Caco-2 (cell line): ENCODE measurements around the gene ORC6. TPM values are rescaled to one million over a fixed set of nuclear protein-coding genes. Genes with fewer than 3 reads are reported as not detected.

Experiments used
- BruUV-seq: library from RNA; stranded (reverse); fragments of 400-500 nt; replicated peaks from 2 replicates; lab custom pipeline; 2021; lab: Mats Ljungman, UMichigan
- CTCF ChIA-PET: fragments of 300-600 bp; sonication (Branson Sonifier 250); formaldehyde crosslinking; loops from one replicate; lab custom pipeline; 2022; ENCODE audit warnings: antibody characterized with exemption; lab: Charles Lee
- POLR2A ChIA-PET: fragments of 300-600 bp; sonication (Branson Sonifier 250); formaldehyde crosslinking; loops from one replicate; lab custom pipeline; 2022; ENCODE audit warnings: antibody characterized with exemption; lab: Charles Lee
- DNase-seq, 2 experiments: peaks; one replicate each; pipeline versions ENCODE4 v3.0.0 to v3.0.0-alpha.2; 2020 to 2022
- H3K27me3 ChIP-seq: replicated peaks from 2 replicates; pipeline ENCODE4 v1.6.0; 2011; ENCODE audit warnings: low read length; ENCODE audit not compliant: control insufficient read depth, insufficient read depth
- H3K36me3 ChIP-seq: 2 replicates; pipeline ENCODE4 v1.5.1; 2011; ENCODE audit warnings: low read length; ENCODE audit not compliant: control insufficient read depth, insufficient read depth
- H3K4me1 ChIP-seq: fragments of 250-450 bp; sonication (Bioruptor Pico); 2 replicates; pipeline ENCODE4 v1.5.1; 2020; ENCODE audit warnings: mild to moderate bottlenecking
- H3K4me3 ChIP-seq: 2 replicates; pipeline ENCODE4 v1.5.1; 2011; ENCODE audit warnings: low read depth, mild to moderate bottlenecking, control low read depth, low read length
- H3K9me3 ChIP-seq: fragments of 250-450 bp; sonication (Bioruptor Pico); 2 replicates; pipeline ENCODE4 v1.5.1; 2020; ENCODE audit warnings: mild to moderate bottlenecking, moderate library complexity
- H3K27ac Mint-ChIP-seq: one replicate; pipeline ENCODE4 v1.8.0; 2022; ENCODE audit warnings: mixed read lengths; ENCODE audit not compliant: unreplicated experiment
- H3K27me3 Mint-ChIP-seq: one replicate; pipeline ENCODE4 v1.8.0; 2022; ENCODE audit warnings: mixed read lengths; ENCODE audit not compliant: insufficient read depth, unreplicated experiment
- H3K36me3 Mint-ChIP-seq: one replicate; pipeline ENCODE4 v1.8.0; 2022; ENCODE audit warnings: mild to moderate bottlenecking, mixed read lengths; ENCODE audit not compliant: insufficient read depth, unreplicated experiment
- H3K4me1 Mint-ChIP-seq: one replicate; pipeline ENCODE4 v1.8.0; 2022; ENCODE audit warnings: low read depth, mixed read lengths; ENCODE audit not compliant: unreplicated experiment
- H3K4me3 Mint-ChIP-seq: one replicate; pipeline ENCODE4 v1.8.0; 2022; ENCODE audit warnings: mild to moderate bottlenecking, moderate library complexity, mixed read lengths; ENCODE audit not compliant: unreplicated experiment
- H3K9me3 Mint-ChIP-seq: one replicate; pipeline ENCODE4 v1.8.0; 2022; ENCODE audit warnings: mixed read lengths; ENCODE audit not compliant: unreplicated experiment
- intact Hi-C: fragments of 100-400 bp; cut with micrococcal nuclease; formaldehyde crosslinking; loops from one replicate; pipeline ENCODE4 v1.10.0; 2022; ENCODE audit not compliant: unreplicated experiment
- total RNA-seq: library from RNA; stranded (reverse); gene quantifications from 2 replicates; pipeline ENCODE4 v1.2.3, GENCODE V29; 2022
- TF ChIP-seq, protein P1 (sequence below), 2 experiments: fragments of 200-600 bp in 1 of 2; IDR thresholded peaks; 1 replicate in 1 of 2; 2 replicates in 1 of 2; pipeline versions ENCODE4 v1.5.1 to v1.8.0; 2011 to 2022; ENCODE audit warnings: antibody characterized with exemption in 1 of 2, control low read depth in 1 of 2, inconsistent platforms in 1 of 2, low read depth in 1 of 2, low read length in 1 of 2, mild to moderate bottlenecking in 1 of 2, moderate library complexity in 1 of 2; ENCODE audit not compliant: insufficient read depth in 1 of 2, severe bottlenecking in 1 of 2, unreplicated experiment in 1 of 2

ORC6 gene
- total RNA-seq, 1 experiment from 2014 or later = 56.3 TPM

DNA sequence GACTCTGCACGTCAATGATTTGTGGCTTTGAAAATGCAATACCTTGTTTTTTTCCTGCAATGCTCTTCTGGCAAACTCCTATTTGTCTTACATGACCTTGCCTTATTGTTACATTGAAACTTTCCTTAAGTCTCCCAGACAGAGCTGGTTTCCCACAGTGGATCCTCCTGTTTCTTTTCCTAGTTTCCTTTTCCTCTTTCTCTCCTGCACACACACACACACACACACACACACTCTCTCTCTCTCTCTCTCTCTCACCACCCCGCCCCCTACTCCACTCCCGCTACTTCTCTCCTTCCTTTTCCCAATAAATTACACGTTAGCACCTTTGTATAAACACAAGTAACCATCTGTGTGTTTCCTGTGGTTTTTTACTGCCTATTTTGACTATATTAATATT lies 2.3 kb downstream of the ORC6 start:
- Histone ChIP-seq H3K27me3 (no peaks in the 10 kb centered on the region), H3K4me1 (peaks cover 19% of the 10 kb centered on the region), H3K4me3 (no peak overlapping the region), H3K36me3 (no peaks in the 10 kb centered on the region), H3K9me3 (no peaks in the 10 kb centered on the region)
- intact Hi-C loops = no loop called here
- H3K4me3 Mint-ChIP-seq = no peak overlapping the region
- peaks cover 50% of the 10 kb centered on the region for H3K36me3 Mint-ChIP-seq
- BruUV-seq = no TSS peak
- no peak for DNase-seq
- H3K27ac Mint-ChIP-seq = no peak overlapping the region
- CTCF ChIA-PET = interaction anchor here (2.0 kb wide), 1 partner anchor 18 kb away, joined by 11 read pairs; no protein-coding TSS in a partner anchor
- H3K27me3 Mint-ChIP-seq = no peaks in the 10 kb centered on the region
- H3K4me1 Mint-ChIP-seq = peaks cover 20% of the 10 kb centered on the region
- TF ChIP-seq, protein P1, sequence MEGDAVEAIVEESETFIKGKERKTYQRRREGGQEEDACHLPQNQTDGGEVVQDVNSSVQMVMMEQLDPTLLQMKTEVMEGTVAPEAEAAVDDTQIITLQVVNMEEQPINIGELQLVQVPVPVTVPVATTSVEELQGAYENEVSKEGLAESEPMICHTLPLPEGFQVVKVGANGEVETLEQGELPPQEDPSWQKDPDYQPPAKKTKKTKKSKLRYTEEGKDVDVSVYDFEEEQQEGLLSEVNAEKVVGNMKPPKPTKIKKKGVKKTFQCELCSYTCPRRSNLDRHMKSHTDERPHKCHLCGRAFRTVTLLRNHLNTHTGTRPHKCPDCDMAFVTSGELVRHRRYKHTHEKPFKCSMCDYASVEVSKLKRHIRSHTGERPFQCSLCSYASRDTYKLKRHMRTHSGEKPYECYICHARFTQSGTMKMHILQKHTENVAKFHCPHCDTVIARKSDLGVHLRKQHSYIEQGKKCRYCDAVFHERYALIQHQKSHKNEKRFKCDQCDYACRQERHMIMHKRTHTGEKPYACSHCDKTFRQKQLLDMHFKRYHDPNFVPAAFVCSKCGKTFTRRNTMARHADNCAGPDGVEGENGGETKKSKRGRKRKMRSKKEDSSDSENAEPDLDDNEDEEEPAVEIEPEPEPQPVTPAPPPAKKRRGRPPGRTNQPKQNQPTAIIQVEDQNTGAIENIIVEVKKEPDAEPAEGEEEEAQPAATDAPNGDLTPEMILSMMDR (IDR thresholded peaks at IDR 0.05; ENCODE audit: insufficient read depth in 1 of 2, low read depth in 1 of 2, low read length in 1 of 2, severe bottlenecking in 1 of 2, unreplicated experiment in 1 of 2) = no peak
- POLR2A ChIA-PET = no interaction called here
- no peaks in the 10 kb centered on the region for H3K9me3 Mint-ChIP-seq

DNA sequence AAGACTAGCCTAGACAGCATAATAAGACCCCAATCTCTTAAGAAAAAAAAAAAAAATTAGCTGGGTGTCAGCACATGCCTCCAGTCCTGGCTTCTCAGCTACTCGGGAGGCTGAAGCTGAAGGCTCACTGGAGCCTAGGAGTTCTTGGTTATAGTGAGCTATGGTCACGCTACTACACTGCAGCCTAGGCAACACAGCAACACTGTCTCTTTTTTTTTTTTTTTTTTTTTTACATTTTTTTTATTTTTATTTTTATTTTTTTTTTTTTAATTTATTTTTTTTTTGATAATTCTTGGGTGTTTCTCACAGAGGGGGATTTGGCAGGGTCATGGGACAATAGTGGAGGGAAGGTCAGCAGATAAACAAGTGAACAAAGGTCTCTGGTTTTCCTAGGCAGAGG lies 4.1 kb downstream of the ORC6 start:
- no peaks in the 10 kb centered on the region for H3K9me3 Mint-ChIP-seq
- H3K27me3 ChIP-seq = no peaks in the 10 kb centered on the region
- H3K27ac Mint-ChIP-seq = no peak overlapping the region
- TF ChIP-seq, protein P1 (IDR thresholded peaks at IDR 0.05; ENCODE audit: insufficient read depth in 1 of 2, low read depth in 1 of 2, low read length in 1 of 2, severe bottlenecking in 1 of 2, unreplicated experiment in 1 of 2) = no peak
- no peak overlapping the region for H3K4me3 ChIP-seq
- H3K4me1 ChIP-seq = peaks cover 11% of the 10 kb centered on the region; the same call in 1 of the 2 replicates
- no peaks in the 10 kb centered on the region for H3K27me3 Mint-ChIP-seq
- intact Hi-C loops = no loop called here
- H3K4me3 Mint-ChIP-seq = no peak overlapping the region
- POLR2A ChIA-PET = no interaction called here
- CTCF ChIA-PET = no interaction called here
- H3K36me3 ChIP-seq = no peaks in the 10 kb centered on the region
- peaks cover 51% of the 10 kb centered on the region for H3K36me3 Mint-ChIP-seq
- no peaks in the 10 kb centered on the region for H3K9me3 ChIP-seq
- H3K4me1 Mint-ChIP-seq = peaks cover 10% of the 10 kb centered on the region
- DNase-seq = no peak
- BruUV-seq = no TSS peak

DNA sequence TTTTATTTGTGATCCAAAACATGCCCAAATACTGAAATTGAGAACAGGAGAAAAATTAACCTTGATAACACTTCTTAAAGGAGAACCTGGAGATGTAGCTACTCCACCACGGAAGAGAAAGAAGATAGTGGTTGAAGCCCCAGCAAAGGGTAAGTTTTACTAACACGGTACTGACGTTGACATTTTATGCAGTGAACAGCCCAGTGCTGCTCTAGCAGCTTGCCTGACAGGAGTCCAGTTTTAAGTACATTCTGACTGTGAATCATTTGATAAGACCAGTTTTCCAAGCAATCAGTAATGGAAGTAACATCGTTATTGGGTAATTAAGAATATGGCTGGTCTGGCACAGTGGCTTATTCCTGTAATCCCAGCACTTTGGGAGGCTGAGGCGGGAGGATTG lies 6.5 kb downstream of the ORC6 start:
- POLR2A ChIA-PET = no interaction called here
- no peaks in the 10 kb centered on the region for H3K36me3 ChIP-seq
- Mint-ChIP-seq H3K27me3 (no peaks in the 10 kb centered on the region), H3K9me3 (no peaks in the 10 kb centered on the region), H3K27ac (no peak overlapping the region), H3K4me3 (no peak overlapping the region), H3K36me3 (peaks cover 51% of the 10 kb centered on the region), H3K4me1 (peaks cover 10% of the 10 kb centered on the region)
- no peak overlapping the region for H3K4me3 ChIP-seq
- no peak for DNase-seq
- CTCF ChIA-PET = no interaction called here
- no TSS peak for BruUV-seq
- intact Hi-C loops = no loop called here
- no peaks in the 10 kb centered on the region for H3K27me3 ChIP-seq
- H3K9me3 ChIP-seq = no peaks in the 10 kb centered on the region
- TF ChIP-seq, protein P1 (IDR thresholded peaks at IDR 0.05; ENCODE audit: insufficient read depth in 1 of 2, low read depth in 1 of 2, low read length in 1 of 2, severe bottlenecking in 1 of 2, unreplicated experiment in 1 of 2) = no peak
- peaks cover 5% of the 10 kb centered on the region; the same call in 1 of the 2 replicates for H3K4me1 ChIP-seq
